ENCODE data around the gene UNC80. TPM values are rescaled to one million over a fixed set of nuclear protein-coding genes. Genes with fewer than 3 reads are reported as not detected.

Gene UNC80
- total and polyA plus RNA-seq, 2 of the 4 experiments (the other 2 are of a cell fraction) = not detected

GRCh38 chr2:209727077-209727476 is 44.6 kb upstream of the UNC80 start:
- Histone ChIP-seq H3K9me1 (ENCODE audit: insufficient read depth, low read length) (no peaks in the 10 kb centered on the region), H4K5ac (ENCODE audit: low read depth, low read length) (no peak overlapping the region), H3K4me1 (ENCODE audit: control insufficient read depth, insufficient read depth, low read length) (no peaks in the 10 kb centered on the region), H3K4ac (ENCODE audit: low read depth, low read length) (no peak overlapping the region), H3K79me1 (ENCODE audit: low read depth in 1 of 2, low read length in 2 of 2) (no peaks in the 10 kb centered on the region), H3K4me2 (ENCODE audit: low read depth, low read length) (no peak overlapping the region), H3K4me3 (ENCODE audit: insufficient read depth, low read depth, low read length) (no peak overlapping the region), H2AK5ac (ENCODE audit: low read depth, low read length) (no peak overlapping the region), H4K20me1 (ENCODE audit: insufficient read depth, low read length) (no peaks in the 10 kb centered on the region), H3K9me3 (ENCODE audit: control insufficient read depth, insufficient read depth, low read length) (peaks cover 5% of the 10 kb centered on the region), H3K56ac (ENCODE audit: extremely low read depth, insufficient read depth, low read length) (no peak overlapping the region), H3K18ac (ENCODE audit: low read depth, low read length) (no peak overlapping the region), H3K27me3 (ENCODE audit: control insufficient read depth, insufficient read depth, low read length) (no peaks in the 10 kb centered on the region), H4K91ac (ENCODE audit: insufficient read depth, low read depth, low read length) (no peak overlapping the region), H2BK120ac (ENCODE audit: low read depth, low read length) (no peak overlapping the region), H3K36me3 (ENCODE audit: control insufficient read depth, insufficient read depth, low read length) (no peaks in the 10 kb centered on the region), H2AFZ (replicated peaks; ENCODE audit: low read length, poor library complexity) (no peak overlapping the region), H3K14ac (replicated peaks; ENCODE audit: low read depth, low read length) (no peak overlapping the region), H2BK20ac (ENCODE audit: low read depth, low read length) (no peak overlapping the region), H3K27ac (ENCODE audit: insufficient read depth, low read length) (no peak overlapping the region), H4K8ac (ENCODE audit: low read depth in 2 of 2, low read length in 2 of 2) (no peak overlapping the region), H2AK9ac (replicated peaks; ENCODE audit: low read depth, low read length, poor library complexity) (no peak overlapping the region), H3K23ac (ENCODE audit: low read depth, low read length) (no peak overlapping the region), H2BK5ac (ENCODE audit: low read depth, low read length, poor library complexity, severe bottlenecking) (no peak overlapping the region), H3K9ac (ENCODE audit: low read depth, low read length) (no peak overlapping the region), H2BK15ac (ENCODE audit: low read depth, low read length) (no peak overlapping the region)
- BruUV-seq (replicated peaks) = no TSS peak
- ChIA-PET POLR2A (ENCODE audit: unreplicated experiment) (no interaction called here), CTCF (no interaction called here)
- dilution Hi-C loops (cut with HindIII; ENCODE audit: low sequenced_read_pairs, unreplicated experiment) = no loop called here
- DNase-seq (no peak), ATAC-seq (ENCODE audit: low read depth) (no peak)
- TF ChIP-seq SMC3 (IDR thresholded peaks at IDR 0.05; ENCODE audit: low read depth, low read length) (no peak), MAFK (IDR thresholded peaks at IDR 0.05; ENCODE audit: low read depth, low read length) (no peak), NFE2L2 (IDR thresholded peaks at IDR 0.05; ENCODE audit: low read depth, low read length) (no peak), RCOR1 (IDR thresholded peaks at IDR 0.05; ENCODE audit: insufficient replicate concordance, low read length) (no peak), RAD21 (IDR thresholded peaks at IDR 0.05; ENCODE audit: low read length) (no peak), MAZ (IDR thresholded peaks at IDR 0.05; ENCODE audit: borderline replicate concordance, low read depth, low read length) (no peak), BHLHE40 (IDR thresholded peaks at IDR 0.05; ENCODE audit: low read depth, low read length) (no peak), CEBPB (IDR thresholded peaks at IDR 0.05; ENCODE audit: low read depth, low read length) (no peak), FOS (IDR thresholded peaks at IDR 0.05; ENCODE audit: low read depth, low read length) (no peak), RFX5 (IDR thresholded peaks at IDR 0.05; ENCODE audit: low read depth, low read length) (no peak), POLR2A (IDR thresholded peaks at IDR 0.05; ENCODE audit: low read depth, low read length) (no peak), CHD1 (IDR thresholded peaks at IDR 0.05; ENCODE audit: low read depth, low read length) (no peak), MXI1 (IDR thresholded peaks at IDR 0.05; ENCODE audit: borderline replicate concordance, low read depth, low read length) (no peak)
- TF ChIP-seq, protein P1, sequence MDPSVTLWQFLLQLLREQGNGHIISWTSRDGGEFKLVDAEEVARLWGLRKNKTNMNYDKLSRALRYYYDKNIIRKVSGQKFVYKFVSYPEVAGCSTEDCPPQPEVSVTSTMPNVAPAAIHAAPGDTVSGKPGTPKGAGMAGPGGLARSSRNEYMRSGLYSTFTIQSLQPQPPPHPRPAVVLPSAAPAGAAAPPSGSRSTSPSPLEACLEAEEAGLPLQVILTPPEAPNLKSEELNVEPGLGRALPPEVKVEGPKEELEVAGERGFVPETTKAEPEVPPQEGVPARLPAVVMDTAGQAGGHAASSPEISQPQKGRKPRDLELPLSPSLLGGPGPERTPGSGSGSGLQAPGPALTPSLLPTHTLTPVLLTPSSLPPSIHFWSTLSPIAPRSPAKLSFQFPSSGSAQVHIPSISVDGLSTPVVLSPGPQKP (IDR thresholded peaks at IDR 0.05; ENCODE audit: borderline replicate concordance, low read depth, low read length) = no peak
- TF ChIP-seq, protein P2, sequence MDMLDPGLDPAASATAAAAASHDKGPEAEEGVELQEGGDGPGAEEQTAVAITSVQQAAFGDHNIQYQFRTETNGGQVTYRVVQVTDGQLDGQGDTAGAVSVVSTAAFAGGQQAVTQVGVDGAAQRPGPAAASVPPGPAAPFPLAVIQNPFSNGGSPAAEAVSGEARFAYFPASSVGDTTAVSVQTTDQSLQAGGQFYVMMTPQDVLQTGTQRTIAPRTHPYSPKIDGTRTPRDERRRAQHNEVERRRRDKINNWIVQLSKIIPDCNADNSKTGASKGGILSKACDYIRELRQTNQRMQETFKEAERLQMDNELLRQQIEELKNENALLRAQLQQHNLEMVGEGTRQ (IDR thresholded peaks at IDR 0.05; ENCODE audit: low read depth, low read length) = no peak
- TF ChIP-seq, protein P3, sequence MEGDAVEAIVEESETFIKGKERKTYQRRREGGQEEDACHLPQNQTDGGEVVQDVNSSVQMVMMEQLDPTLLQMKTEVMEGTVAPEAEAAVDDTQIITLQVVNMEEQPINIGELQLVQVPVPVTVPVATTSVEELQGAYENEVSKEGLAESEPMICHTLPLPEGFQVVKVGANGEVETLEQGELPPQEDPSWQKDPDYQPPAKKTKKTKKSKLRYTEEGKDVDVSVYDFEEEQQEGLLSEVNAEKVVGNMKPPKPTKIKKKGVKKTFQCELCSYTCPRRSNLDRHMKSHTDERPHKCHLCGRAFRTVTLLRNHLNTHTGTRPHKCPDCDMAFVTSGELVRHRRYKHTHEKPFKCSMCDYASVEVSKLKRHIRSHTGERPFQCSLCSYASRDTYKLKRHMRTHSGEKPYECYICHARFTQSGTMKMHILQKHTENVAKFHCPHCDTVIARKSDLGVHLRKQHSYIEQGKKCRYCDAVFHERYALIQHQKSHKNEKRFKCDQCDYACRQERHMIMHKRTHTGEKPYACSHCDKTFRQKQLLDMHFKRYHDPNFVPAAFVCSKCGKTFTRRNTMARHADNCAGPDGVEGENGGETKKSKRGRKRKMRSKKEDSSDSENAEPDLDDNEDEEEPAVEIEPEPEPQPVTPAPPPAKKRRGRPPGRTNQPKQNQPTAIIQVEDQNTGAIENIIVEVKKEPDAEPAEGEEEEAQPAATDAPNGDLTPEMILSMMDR (conservative IDR thresholded peaks at IDR 0.05; ENCODE audit: low read depth, low read length) = no peak
- in situ Hi-C loops (cut with MboI; ENCODE audit: low sequenced_read_pairs) = no loop called here
- intact Hi-C loops (cut with micrococcal nuclease) = no loop called here
- 60% methylated on average over 1 of the region's 2 CpGs; no CpG with 5 or more reads in 1 of the 2 experiments for WGBS, 2 experiments (ENCODE audit: extremely low coverage in 2 of 2, insufficient read length in 1 of 2)

All from IMR-90 (cell line).